WTC11 (cell line): Measurements from ENCODE around the gene FAM168B.

Experiments
- CREB1 ChIP-seq: sonication (generic); formaldehyde crosslinking; IDR thresholded peaks from 2 replicates; pipeline ENCODE4 v1.8.0; 2023; ENCODE audit warnings: mild to moderate bottlenecking, missing genetic modification reagents
- FOXJ3 ChIP-seq: sonication (generic); formaldehyde crosslinking; IDR thresholded peaks from 2 replicates; pipeline ENCODE4 v1.9.0; 2021; ENCODE audit warnings: missing genetic modification reagents, mild to moderate bottlenecking, borderline replicate concordance
- FOXP4 ChIP-seq: sonication (generic); formaldehyde crosslinking; IDR thresholded peaks from 2 replicates; pipeline ENCODE4 v1.8.0; 2022; ENCODE audit warnings: mild to moderate bottlenecking, missing genetic modification reagents
- SMAD3 ChIP-seq: sonication (generic); formaldehyde crosslinking; IDR thresholded peaks from 2 replicates; pipeline ENCODE4 v1.8.0; 2022; ENCODE audit warnings: missing genetic modification reagents, mild to moderate bottlenecking, borderline replicate concordance
- ZNF423 ChIP-seq: fragments of 250-450 bp; sonication (Bioruptor Pico); IDR thresholded peaks from 2 replicates; pipeline ENCODE4 v2.1.2; 2022; ENCODE audit warnings: mild to moderate bottlenecking, moderate library complexity
- TF ChIP-seq, protein P1 (sequence below): fragments of 200-600 bp; IDR thresholded peaks from 2 replicates; pipeline ENCODE4 v1.8.0; 2022; ENCODE audit warnings: antibody characterized with exemption
- TF ChIP-seq, protein P2 (sequence below): sonication (generic); formaldehyde crosslinking; IDR thresholded peaks from 2 replicates; pipeline ENCODE4 v1.8.1; 2023; ENCODE audit warnings: mild to moderate bottlenecking, missing genetic modification reagents, borderline replicate concordance

- TF ChIP-seq, protein P1, sequence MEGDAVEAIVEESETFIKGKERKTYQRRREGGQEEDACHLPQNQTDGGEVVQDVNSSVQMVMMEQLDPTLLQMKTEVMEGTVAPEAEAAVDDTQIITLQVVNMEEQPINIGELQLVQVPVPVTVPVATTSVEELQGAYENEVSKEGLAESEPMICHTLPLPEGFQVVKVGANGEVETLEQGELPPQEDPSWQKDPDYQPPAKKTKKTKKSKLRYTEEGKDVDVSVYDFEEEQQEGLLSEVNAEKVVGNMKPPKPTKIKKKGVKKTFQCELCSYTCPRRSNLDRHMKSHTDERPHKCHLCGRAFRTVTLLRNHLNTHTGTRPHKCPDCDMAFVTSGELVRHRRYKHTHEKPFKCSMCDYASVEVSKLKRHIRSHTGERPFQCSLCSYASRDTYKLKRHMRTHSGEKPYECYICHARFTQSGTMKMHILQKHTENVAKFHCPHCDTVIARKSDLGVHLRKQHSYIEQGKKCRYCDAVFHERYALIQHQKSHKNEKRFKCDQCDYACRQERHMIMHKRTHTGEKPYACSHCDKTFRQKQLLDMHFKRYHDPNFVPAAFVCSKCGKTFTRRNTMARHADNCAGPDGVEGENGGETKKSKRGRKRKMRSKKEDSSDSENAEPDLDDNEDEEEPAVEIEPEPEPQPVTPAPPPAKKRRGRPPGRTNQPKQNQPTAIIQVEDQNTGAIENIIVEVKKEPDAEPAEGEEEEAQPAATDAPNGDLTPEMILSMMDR: no peak
- TF ChIP-seq CREB1 (no peak), ZNF423 (CRISPR knock-in tag) (no peak), FOXP4 (CRISPR knock-in tag) (no peak), FOXJ3 (CRISPR knock-in tag) (no peak), SMAD3 (CRISPR knock-in tag) (no peak)
- TF ChIP-seq, protein P2, sequence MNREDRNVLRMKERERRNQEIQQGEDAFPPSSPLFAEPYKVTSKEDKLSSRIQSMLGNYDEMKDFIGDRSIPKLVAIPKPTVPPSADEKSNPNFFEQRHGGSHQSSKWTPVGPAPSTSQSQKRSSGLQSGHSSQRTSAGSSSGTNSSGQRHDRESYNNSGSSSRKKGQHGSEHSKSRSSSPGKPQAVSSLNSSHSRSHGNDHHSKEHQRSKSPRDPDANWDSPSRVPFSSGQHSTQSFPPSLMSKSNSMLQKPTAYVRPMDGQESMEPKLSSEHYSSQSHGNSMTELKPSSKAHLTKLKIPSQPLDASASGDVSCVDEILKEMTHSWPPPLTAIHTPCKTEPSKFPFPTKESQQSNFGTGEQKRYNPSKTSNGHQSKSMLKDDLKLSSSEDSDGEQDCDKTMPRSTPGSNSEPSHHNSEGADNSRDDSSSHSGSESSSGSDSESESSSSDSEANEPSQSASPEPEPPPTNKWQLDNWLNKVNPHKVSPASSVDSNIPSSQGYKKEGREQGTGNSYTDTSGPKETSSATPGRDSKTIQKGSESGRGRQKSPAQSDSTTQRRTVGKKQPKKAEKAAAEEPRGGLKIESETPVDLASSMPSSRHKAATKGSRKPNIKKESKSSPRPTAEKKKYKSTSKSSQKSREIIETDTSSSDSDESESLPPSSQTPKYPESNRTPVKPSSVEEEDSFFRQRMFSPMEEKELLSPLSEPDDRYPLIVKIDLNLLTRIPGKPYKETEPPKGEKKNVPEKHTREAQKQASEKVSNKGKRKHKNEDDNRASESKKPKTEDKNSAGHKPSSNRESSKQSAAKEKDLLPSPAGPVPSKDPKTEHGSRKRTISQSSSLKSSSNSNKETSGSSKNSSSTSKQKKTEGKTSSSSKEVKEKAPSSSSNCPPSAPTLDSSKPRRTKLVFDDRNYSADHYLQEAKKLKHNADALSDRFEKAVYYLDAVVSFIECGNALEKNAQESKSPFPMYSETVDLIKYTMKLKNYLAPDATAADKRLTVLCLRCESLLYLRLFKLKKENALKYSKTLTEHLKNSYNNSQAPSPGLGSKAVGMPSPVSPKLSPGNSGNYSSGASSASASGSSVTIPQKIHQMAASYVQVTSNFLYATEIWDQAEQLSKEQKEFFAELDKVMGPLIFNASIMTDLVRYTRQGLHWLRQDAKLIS (CRISPR knock-in tag): no peak
Observed at GRCh38 chr2:131056932-131057287, 36.4 kb downstream of the FAM168B start.
